Vagina (tissue), 2 donors: ENCODE data around the gene DCAF12.

ENCODE experiments used
- POLR2A ChIP-seq, 2 donors: fragments of 450-650 bp; IDR thresholded peaks; one replicate each; pipeline ENCODE4 v1.6.1; 2017; ENCODE audit warnings: antibody characterized with exemption in 2 of 2, mild to moderate bottlenecking in 2 of 2, moderate library complexity in 2 of 2
- POLR2AphosphoS5 ChIP-seq, 2 donors: sonication (generic); formaldehyde crosslinking; IDR thresholded peaks; one replicate each; pipeline ENCODE4 v1.9.0; 2017; ENCODE audit warnings: antibody characterized with exemption in 2 of 2, mild to moderate bottlenecking in 2 of 2, low read depth in 1 of 2; ENCODE audit not compliant: insufficient read depth in 1 of 2
- TF ChIP-seq, protein P1 (sequence below), 3 experiments: fragments of 450-650 bp in 2 of 3; fragments of 200-600 bp in 1 of 3; sonication (generic) in 1 of 3; IDR thresholded peaks; one replicate each; pipeline ENCODE4 v1.5.1; 2017 to 2019; ENCODE audit warnings: antibody characterized with exemption in 3 of 3, mild to moderate bottlenecking in 2 of 3, moderate library complexity in 2 of 3

DNA sequence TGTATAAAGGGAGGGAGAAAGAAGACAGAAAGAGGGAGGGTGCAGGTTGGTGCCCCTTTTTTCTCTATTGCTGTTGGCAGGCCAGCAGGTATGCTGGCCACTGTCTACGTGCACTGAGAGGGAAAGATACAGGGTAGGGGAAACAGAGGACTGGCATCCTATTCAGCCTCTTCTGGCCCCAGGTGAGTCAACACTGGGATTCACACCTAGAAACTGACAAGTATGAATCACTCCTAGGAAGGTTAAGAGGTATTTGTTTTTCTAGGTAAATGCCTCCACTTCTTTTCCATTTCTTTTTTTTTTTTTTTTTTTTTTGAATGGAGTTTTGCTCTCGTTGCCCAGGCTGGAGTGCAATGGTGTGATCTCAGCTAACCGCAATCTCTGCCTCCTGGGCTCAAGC lies 49.6 kb upstream of the DCAF12 start:
- TF ChIP-seq, protein P1, sequence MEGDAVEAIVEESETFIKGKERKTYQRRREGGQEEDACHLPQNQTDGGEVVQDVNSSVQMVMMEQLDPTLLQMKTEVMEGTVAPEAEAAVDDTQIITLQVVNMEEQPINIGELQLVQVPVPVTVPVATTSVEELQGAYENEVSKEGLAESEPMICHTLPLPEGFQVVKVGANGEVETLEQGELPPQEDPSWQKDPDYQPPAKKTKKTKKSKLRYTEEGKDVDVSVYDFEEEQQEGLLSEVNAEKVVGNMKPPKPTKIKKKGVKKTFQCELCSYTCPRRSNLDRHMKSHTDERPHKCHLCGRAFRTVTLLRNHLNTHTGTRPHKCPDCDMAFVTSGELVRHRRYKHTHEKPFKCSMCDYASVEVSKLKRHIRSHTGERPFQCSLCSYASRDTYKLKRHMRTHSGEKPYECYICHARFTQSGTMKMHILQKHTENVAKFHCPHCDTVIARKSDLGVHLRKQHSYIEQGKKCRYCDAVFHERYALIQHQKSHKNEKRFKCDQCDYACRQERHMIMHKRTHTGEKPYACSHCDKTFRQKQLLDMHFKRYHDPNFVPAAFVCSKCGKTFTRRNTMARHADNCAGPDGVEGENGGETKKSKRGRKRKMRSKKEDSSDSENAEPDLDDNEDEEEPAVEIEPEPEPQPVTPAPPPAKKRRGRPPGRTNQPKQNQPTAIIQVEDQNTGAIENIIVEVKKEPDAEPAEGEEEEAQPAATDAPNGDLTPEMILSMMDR (IDR thresholded peaks at IDR 0.05), result no peak
- TF ChIP-seq POLR2A (IDR thresholded peaks at IDR 0.05) (no peak), POLR2AphosphoS5 (IDR thresholded peaks at IDR 0.05; ENCODE audit: insufficient read depth in 1 of 2, low read depth in 1 of 2) (no peak)
